Duodenal mucosa (tissue), 2 donors: ENCODE results near the gene MPPED2.

Experiments
- H3K27ac ChIP-seq: one replicate; pipeline ENCODE4 v1.7.0; 2013; ENCODE audit warnings: low read depth, low read length
- H3K27me3 ChIP-seq, 2 donors: one replicate each; pipeline ENCODE4 v1.7.0; 2013; ENCODE audit warnings: low read length in 2 of 2, control low read depth in 1 of 2; ENCODE audit not compliant: insufficient read depth in 2 of 2, control insufficient read depth in 1 of 2
- H3K36me3 ChIP-seq, 2 donors: one replicate each; pipeline ENCODE4 v1.7.0; 2013; ENCODE audit warnings: low read length in 2 of 2, control low read depth in 1 of 2; ENCODE audit not compliant: insufficient read depth in 2 of 2, control insufficient read depth in 1 of 2
- H3K4me1 ChIP-seq, 2 donors: one replicate each; pipeline ENCODE4 v1.7.0; 2013; ENCODE audit warnings: low read length in 2 of 2, control low read depth in 1 of 2; ENCODE audit not compliant: insufficient read depth in 2 of 2, control insufficient read depth in 1 of 2
- H3K4me3 ChIP-seq, 2 donors: one replicate each; pipeline ENCODE4 v1.7.0; 2013; ENCODE audit warnings: low read length in 2 of 2, low read depth in 1 of 2
- H3K9ac ChIP-seq, 2 donors: one replicate each; pipeline ENCODE4 v1.7.0; 2013; ENCODE audit warnings: low read length in 2 of 2, low read depth in 1 of 2
- H3K9me3 ChIP-seq, 2 donors: one replicate each; pipeline ENCODE4 v1.7.0; 2013; ENCODE audit warnings: low read length in 2 of 2, control low read depth in 1 of 2; ENCODE audit not compliant: control insufficient read depth in 1 of 2

MPPED2 gene

DNA sequence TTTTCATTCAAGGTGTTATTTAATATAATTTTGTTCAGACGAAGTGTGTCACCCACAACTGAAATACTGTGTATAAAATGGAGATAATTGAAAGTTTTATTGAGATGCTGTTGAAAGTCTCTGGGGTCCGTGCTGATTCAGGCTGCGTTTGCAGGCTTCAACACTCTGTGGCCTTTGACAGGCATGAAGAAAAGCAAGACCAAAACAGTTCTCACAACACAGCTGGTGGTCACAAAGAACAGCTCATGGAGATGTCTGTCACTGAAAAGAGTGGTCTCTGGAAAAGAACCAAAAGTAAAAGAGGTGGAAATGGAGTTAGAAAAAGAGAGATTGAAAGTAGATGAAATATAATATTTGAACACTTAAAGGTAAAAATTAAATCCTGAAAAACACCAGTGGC lies 9.8 kb upstream of the MPPED2 start:
- H3K27ac ChIP-seq, result no peak overlapping the region

DNA sequence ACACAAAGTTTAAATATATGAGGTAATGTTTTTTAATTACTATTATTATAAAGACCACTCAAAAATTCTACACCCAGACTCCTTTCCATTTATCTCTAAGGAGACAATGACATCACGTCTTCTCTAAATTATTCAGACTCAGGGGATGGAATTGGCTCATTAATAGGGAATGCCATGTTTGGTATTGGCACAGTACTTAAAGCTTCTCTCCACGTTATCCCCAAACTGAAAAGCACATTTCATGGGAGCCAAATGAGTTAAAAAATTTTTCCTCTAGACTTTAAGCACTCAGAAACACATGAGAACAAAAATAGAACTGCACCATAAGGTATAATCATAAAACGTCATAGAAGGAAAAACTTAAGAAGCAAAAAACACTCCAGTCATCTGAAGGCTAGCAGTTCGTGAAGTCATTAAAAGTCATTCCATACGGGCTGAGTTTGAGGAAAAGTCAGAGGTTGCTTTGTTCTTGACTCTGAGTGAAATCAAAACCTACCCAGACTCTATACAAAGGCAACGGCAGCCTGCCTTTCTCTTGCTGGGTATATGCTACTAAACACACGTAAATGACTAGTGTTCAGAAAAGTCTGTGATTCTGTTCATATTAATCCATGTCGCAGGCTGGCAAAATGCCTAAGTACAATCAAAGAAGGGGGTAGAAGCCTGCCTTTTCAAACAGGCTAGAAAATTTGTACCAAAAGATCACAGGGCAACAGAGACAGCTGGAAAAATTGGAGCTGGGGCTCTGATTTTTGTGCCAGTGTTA lies 8.7 kb upstream of the MPPED2 start:
- no peaks in the 10 kb centered on the region for H3K4me1 ChIP-seq
- no peaks in the 10 kb centered on the region for H3K27me3 ChIP-seq
- H3K27ac ChIP-seq, result no peak overlapping the region
- H3K9me3 ChIP-seq, result no peaks in the 10 kb centered on the region
- H3K9ac ChIP-seq, result no peak overlapping the region
- no peak overlapping the region for H3K4me3 ChIP-seq
- no peaks in the 10 kb centered on the region for H3K36me3 ChIP-seq

More for the DNA sequence above, 9.8 kb upstream of the MPPED2 start:
- Histone ChIP-seq H3K27me3 (no peaks in the 10 kb centered on the region), H3K4me1 (no peaks in the 10 kb centered on the region), H3K9me3 (no peaks in the 10 kb centered on the region), H3K4me3 (no peak overlapping the region), H3K36me3 (no peaks in the 10 kb centered on the region), H3K9ac (no peak overlapping the region)

DNA sequence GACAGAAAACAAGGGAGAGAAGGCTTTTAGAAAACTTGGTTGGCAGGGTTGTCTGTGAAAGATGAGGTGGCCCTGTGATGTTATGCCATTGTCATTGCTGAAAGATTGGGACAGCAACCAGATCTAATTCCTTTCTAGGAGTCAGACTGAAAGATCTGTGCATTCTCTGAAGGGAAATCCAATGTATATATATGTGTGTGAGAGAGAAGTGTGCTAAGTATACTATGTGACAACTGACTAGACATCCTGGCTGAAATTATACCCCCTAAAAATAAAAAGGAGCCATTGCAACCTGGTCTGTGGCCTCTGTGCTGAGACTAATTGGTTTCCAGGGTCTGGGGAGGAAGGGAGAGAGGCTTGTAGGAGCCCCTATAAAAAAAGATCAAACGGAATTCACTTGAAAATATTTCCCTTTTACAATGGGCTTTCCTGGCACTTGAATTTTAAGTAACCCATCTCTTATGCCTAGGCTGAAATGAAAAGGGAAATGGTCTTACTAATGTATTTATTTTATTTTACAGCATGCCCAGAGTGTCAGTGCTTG lies 1.2 kb upstream of the MPPED2 start:
- Histone ChIP-seq H3K27me3 (peaks cover 26 to 49% of the 10 kb centered on the region in 2 donors), H3K36me3 (no peaks in the 10 kb centered on the region), H3K27ac (no peak overlapping the region), H3K9ac (no peak overlapping the region), H3K4me1 (peaks cover 0 to 4% of the 10 kb centered on the region in 2 donors), H3K9me3 (no peaks in the 10 kb centered on the region), H3K4me3 (no peak overlapping the region)

DNA sequence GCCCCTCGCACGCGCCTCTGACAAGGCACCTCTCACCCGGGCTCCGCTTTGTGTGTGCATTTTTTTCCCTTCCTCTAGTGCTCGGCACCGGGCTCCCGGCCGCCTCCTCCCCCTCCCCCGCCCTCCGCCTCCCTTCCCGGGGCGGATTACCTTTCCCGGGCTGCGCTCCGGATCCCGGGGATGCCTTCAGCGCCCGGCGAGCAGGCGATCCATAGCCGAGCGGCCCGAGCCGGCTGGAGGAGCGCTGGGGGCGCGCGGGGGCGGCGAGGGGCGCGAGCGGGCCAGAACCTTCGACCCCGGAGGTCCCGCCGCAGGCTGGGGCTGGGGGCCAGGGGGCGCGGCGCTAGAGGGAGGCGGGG lies 282 bp downstream of the MPPED2 start:
- peak overlapping the region in 1 of 2 donors; percentile 25 for H3K9ac ChIP-seq
- H3K27ac ChIP-seq, result peak overlapping the region; percentile 20
- H3K4me1 ChIP-seq, result peaks cover 0 to 4% of the 10 kb centered on the region in 2 donors
- H3K27me3 ChIP-seq, result peaks cover 26 to 49% of the 10 kb centered on the region in 2 donors
- H3K9me3 ChIP-seq, result no peaks in the 10 kb centered on the region
- H3K4me3 ChIP-seq, result peak overlapping the region; percentile 56 to 58
- H3K36me3 ChIP-seq, result no peaks in the 10 kb centered on the region

DNA sequence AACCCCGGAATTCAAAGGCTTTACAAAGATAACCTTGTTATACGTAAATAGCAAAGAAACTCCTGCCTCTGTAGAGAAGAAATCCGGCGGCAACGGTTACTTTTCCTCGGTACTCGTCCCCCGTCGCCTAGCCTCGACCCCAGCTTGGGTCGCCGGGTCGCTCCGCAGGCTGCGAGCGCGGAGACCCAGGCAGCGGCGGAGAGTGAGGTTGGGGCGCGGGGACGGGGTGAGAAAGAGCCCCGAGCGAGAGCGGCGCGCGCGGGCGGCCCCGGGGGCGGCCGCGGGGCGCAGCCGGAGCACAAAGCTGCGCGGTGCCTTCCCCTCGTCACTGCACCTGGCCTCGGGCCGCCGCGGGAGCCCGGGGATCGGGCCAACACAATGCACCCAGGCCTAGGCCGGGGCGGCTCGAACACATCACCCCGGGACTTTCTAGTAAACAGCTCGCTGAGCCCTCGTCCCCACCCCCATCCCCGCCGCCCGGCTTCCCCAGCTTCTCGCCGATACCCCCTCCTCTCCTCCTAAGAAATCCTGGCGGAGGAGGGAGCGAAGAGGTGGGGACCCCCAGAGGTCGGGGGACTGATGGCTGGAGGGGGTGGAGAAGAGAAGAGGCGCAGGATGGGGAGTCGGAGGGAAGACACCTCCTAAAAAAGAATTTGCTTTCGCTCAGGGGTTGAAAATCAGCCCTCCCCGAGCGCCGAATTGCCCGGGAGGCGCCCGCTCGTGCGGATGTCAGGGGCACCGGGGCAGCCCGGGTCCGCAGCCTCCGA lies 845 bp downstream of the MPPED2 start:
- Histone ChIP-seq H3K27ac (peak overlapping the region; percentile 36), H3K9ac (peak overlapping the region in 1 of 2 donors; percentile 25), H3K36me3 (no peaks in the 10 kb centered on the region), H3K9me3 (no peaks in the 10 kb centered on the region), H3K4me1 (peaks cover 0 to 4% of the 10 kb centered on the region in 2 donors), H3K27me3 (peaks cover 26 to 49% of the 10 kb centered on the region in 2 donors), H3K4me3 (peak overlapping the region in 1 of 2 donors; percentile 56)

DNA sequence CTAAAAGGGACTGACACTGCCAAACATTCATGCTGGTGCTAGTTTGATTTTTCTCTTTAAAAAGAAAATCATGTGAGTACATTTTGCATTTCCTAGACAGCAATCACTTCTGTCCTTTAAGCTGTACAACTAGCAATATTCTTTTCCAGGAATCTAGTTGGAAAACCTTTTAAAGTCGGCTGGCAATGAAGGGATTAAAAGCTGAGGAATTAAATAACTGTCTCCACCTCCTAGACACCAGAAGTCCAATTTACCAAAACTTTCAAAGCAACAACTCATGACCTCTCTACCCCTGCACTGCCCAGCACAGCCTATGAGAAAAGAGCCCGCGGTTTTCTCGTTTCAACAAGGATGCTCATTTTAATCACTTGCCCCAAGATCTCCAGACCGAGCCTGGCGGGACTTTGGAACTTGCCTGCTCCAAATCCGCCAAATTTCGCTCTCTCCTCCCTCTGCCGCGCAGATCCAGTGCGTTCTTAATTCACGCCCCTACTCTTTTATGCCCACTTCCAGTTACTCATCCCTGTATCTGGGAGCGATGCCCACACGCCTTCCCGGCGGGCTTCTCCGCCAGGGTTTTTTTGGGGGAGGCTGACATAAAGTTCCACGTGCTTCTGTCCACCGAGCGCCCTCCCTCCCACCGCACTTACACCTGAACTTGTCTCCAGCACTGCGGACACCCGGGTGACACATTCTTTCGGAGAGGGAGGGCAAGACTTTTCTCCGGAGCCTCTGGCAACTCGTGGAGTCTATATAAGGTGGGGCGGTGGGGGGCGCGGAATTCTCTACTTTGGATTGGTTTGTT lies 2.5 kb downstream of the MPPED2 start:
- Histone ChIP-seq H3K4me1 (peaks cover 0 to 4% of the 10 kb centered on the region in 2 donors), H3K9ac (no peak overlapping the region), H3K27ac (no peak overlapping the region), H3K36me3 (no peaks in the 10 kb centered on the region), H3K9me3 (no peaks in the 10 kb centered on the region), H3K4me3 (no peak overlapping the region), H3K27me3 (peaks cover 26 to 49% of the 10 kb centered on the region in 2 donors)

DNA sequence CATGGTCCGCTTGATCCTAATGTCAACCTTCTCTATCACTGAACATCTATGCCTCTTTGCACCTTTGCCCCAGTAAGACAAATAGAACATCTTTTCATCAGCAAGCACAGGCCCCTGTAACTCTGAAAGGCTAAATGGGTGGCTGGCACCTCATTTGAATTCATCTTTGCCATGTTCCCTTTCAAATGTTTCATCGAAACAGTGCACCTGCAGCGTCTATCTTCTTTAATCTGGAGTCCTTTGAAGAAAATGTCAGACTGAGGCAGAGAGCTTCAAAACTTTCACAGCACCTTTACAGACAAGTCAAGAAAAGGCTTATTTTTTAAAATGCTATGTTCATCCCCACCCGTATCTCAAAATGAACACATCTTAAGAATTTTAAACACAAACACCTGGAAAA lies 3.4 kb downstream of the MPPED2 start:
- Histone ChIP-seq H3K36me3 (no peaks in the 10 kb centered on the region), H3K9me3 (no peaks in the 10 kb centered on the region), H3K4me1 (peaks cover 0 to 4% of the 10 kb centered on the region in 2 donors), H3K27me3 (peaks cover 26 to 44% of the 10 kb centered on the region in 2 donors), H3K27ac (no peak overlapping the region), H3K4me3 (no peak overlapping the region), H3K9ac (no peak overlapping the region)

DNA sequence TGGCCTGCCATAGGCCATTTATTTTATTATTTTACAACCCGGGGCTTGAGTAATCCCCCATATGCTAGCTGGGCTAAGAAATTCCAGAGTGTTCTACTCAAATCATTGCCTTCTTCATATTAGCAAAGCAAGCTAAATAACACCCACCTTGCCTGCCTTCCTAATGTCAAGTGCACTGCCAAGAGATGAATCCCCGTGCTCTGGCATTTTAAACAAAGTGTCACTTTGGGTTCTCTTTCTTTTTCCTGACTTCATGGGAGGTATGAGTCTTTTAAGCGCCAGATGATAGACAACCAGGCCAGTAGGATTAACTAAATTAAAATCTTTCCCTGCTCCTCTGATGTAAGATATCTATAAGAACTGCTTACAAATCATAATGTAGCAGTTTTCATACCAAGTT lies 4.5 kb downstream of the MPPED2 start:
- Histone ChIP-seq H3K4me1 (peaks cover 0 to 3% of the 10 kb centered on the region in 2 donors), H3K9me3 (no peaks in the 10 kb centered on the region), H3K27ac (no peak overlapping the region), H3K27me3 (peaks cover 16 to 34% of the 10 kb centered on the region in 2 donors), H3K4me3 (no peak overlapping the region), H3K36me3 (no peaks in the 10 kb centered on the region), H3K9ac (no peak overlapping the region)

DNA sequence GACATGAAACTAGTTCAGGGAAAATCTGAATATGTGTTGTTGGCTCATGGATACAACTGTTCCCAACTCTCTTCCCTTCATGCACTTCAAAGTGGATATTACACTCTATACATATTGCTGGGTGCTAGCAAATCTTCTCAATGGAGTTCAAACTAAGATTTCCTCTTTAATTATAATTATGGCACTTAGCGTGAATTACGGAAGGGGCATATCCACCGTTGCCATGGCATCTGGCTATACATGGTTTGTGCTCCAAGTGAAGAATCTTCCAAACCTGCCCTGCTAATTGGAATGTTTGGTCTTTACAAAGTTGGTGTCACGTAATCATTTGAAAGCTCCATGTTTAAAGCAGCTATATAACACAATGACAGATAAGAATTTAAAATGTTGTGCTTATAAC lies 5.6 kb downstream of the MPPED2 start:
- H3K9me3 ChIP-seq, result no peaks in the 10 kb centered on the region
- H3K4me3 ChIP-seq, result no peak overlapping the region
- no peaks in the 10 kb centered on the region for H3K36me3 ChIP-seq
- H3K9ac ChIP-seq, result no peak overlapping the region
- H3K27ac ChIP-seq, result no peak overlapping the region
- no peaks in the 10 kb centered on the region for H3K4me1 ChIP-seq
- H3K27me3 ChIP-seq, result peaks cover 10 to 26% of the 10 kb centered on the region in 2 donors
